K562 (cell line): Measurements from ENCODE around the gene PBX4. TPM values are rescaled to one million over a fixed set of nuclear protein-coding genes. Genes with fewer than 3 reads are reported as not detected.

ENCODE experiments used
- ATF1 ChIP-seq, 2 experiments: fragments of 450-650 bp in 1 of 2; IDR thresholded peaks; 2 replicates each; pipeline ENCODE4 v1.6.1; 2016; ENCODE audit warnings: missing compliant biosample characterization in 1 of 2, missing genetic modification characterization in 1 of 2
- CCNT2 ChIP-seq: IDR thresholded peaks from 2 replicates; pipeline ENCODE4 v1.6.1; 2011; ENCODE audit warnings: borderline replicate concordance, low read depth, mild to moderate bottlenecking, moderate library complexity, mixed read lengths, low read length; ENCODE audit not compliant: insufficient read length; ENCODE audit errors: extremely low read depth
- CXXC5 ChIP-seq: fragments of 250-450 bp; sonication (Bioruptor Pico); IDR thresholded peaks from 2 replicates; pipeline ENCODE4 v1.8.0; 2022; ENCODE audit warnings: inconsistent platforms, mild to moderate bottlenecking, moderate library complexity
- HDAC8 ChIP-seq: fragments of 450-650 bp; IDR thresholded peaks from 2 replicates; pipeline ENCODE4 v1.6.1; 2016; ENCODE audit warnings: mild to moderate bottlenecking, missing genetic modification characterization, moderate library complexity, missing compliant biosample characterization
- JUND ChIP-seq, 2 experiments: IDR thresholded peaks; 2 replicates in 1 of 2; 3 replicates in 1 of 2; pipeline ENCODE4 v1.6.1; 2011; ENCODE audit warnings: borderline replicate concordance in 2 of 2, low read depth in 2 of 2, low read length in 2 of 2, improper control_type of control experiment in 1 of 2, missing biosample characterization in 1 of 2, missing genetic modification characterization in 1 of 2, missing genetic modification reagents in 1 of 2
- KHSRP ChIP-seq: fragments of 450-650 bp; IDR thresholded peaks from 2 replicates; pipeline ENCODE4 v1.6.1; 2017
- LARP7 ChIP-seq: fragments of 450-650 bp; IDR thresholded peaks from 2 replicates; pipeline ENCODE4 v1.6.1; 2016
- LEF1 ChIP-seq: fragments of 450-650 bp; IDR thresholded peaks from 2 replicates; pipeline ENCODE4 v1.6.1; 2016; ENCODE audit warnings: mild to moderate bottlenecking
- MTA1 ChIP-seq: fragments of 450-650 bp; IDR thresholded peaks from 2 replicates; pipeline ENCODE4 v1.6.1; 2017; ENCODE audit warnings: borderline replicate concordance
- MXI1 ChIP-seq: IDR thresholded peaks from 2 replicates; pipeline ENCODE4 v1.6.1; 2011; ENCODE audit warnings: low read depth, mild to moderate bottlenecking, improper control_type of control experiment, low read length
- NEUROD1 ChIP-seq: fragments of 150-350 bp; IDR thresholded peaks from 2 replicates; pipeline ENCODE4 v1.6.1; 2014; ENCODE audit warnings: borderline replicate concordance, low read length, low read depth; ENCODE audit not compliant: partially characterized antibody
- NFRKB ChIP-seq: fragments of 450-650 bp; IDR thresholded peaks from 2 replicates; pipeline ENCODE4 v1.6.1; 2016; ENCODE audit warnings: low read depth
- SAFB2 ChIP-seq: fragments of 200-400 bp; formaldehyde crosslinking; IDR thresholded peaks from 2 replicates; pipeline ENCODE4 v1.6.1; 2018; ENCODE audit warnings: borderline replicate concordance, low read length, low read depth, moderate library complexity; ENCODE audit not compliant: severe bottlenecking
- SIRT6 ChIP-seq: IDR thresholded peaks from one replicate; pipeline ENCODE4 v1.6.1; 2012; ENCODE audit warnings: low read depth, mild to moderate bottlenecking, control low read depth, inconsistent platforms, low read length, moderate library complexity
- SP2 ChIP-seq: IDR thresholded peaks from 2 replicates; pipeline ENCODE4 v1.6.1; 2011; ENCODE audit warnings: mild to moderate bottlenecking, low read depth, low read length, moderate library complexity; ENCODE audit not compliant: poor library complexity, severe bottlenecking; ENCODE audit errors: extremely low read depth
- SRSF7 ChIP-seq: fragments of 200-400 bp; formaldehyde crosslinking; optimal IDR thresholded peaks from 2 replicates; pipeline ENCODE3; 2017; ENCODE audit warnings: mild to moderate bottlenecking, low read depth, low read length
- TRIM28 ChIP-seq: fragments of 450-650 bp; IDR thresholded peaks from 2 replicates; pipeline ENCODE4 v1.6.1; 2017
- ZBTB1 ChIP-seq: sonication (generic); formaldehyde crosslinking; IDR thresholded peaks from 2 replicates; pipeline ENCODE4 v1.8.1; 2023; ENCODE audit warnings: missing genetic modification reagents, low read depth, mild to moderate bottlenecking, borderline replicate concordance
- ZBTB7A ChIP-seq: IDR thresholded peaks from 2 replicates; pipeline ENCODE4 v1.6.1; 2011; ENCODE audit warnings: low read depth, mild to moderate bottlenecking, low read length, moderate library complexity, borderline replicate concordance; ENCODE audit not compliant: control insufficient read depth
- ZFPM2 ChIP-seq: fragments of 250-450 bp; sonication (Bioruptor Pico); IDR thresholded peaks from 2 replicates; pipeline ENCODE4 v1.5.1; 2022; ENCODE audit warnings: mild to moderate bottlenecking
- ZNF146 ChIP-seq: IDR thresholded peaks from one replicate; pipeline ENCODE4 v1.6.1; 2018; ENCODE audit warnings: missing compliant biosample characterization; ENCODE audit not compliant: unreplicated experiment
- ZNF699 ChIP-seq: fragments of 250-450 bp; sonication (Bioruptor Pico); IDR thresholded peaks from 2 replicates; pipeline ENCODE4 v1.8.0; 2021; ENCODE audit warnings: mild to moderate bottlenecking, moderate library complexity; ENCODE audit not compliant: insufficient replicate concordance
- polyA plus RNA-seq, 8 experiments: library from polyadenylated mRNA; depleted of rRNA in 4 of 8; stranded (reverse) in 5 of 8; unstranded in 3 of 8; fragments of >200 nt; fragmentation: Nextera tagmentation in 2 of 8; fragmentation: Illumina TruSeq in 1 of 8; extraction: Ambion mirVana in 2 of 8; extraction: Trizol in 1 of 8; gene quantifications; 2 replicates each; pipeline versions ENCODE4 v1.2.1 to v1.2.3, GENCODE V29; 2011 to 2014; ENCODE audit warnings: inconsistent platforms in 1 of 8, missing spikeins in 1 of 8
- total RNA-seq, 7 experiments: library from RNA; depleted of rRNA in 6 of 7; stranded (reverse); fragments of >200 nt in 6 of 7; fragmentation: Illumina TruSeq in 2 of 7; extraction: Trizol in 2 of 7; gene quantifications; 2 replicates each; pipeline versions ENCODE4 v1.2.1 to v1.2.3, GENCODE V29; 2011 to 2021; ENCODE audit warnings: low replicate concordance in 1 of 7
- TF ChIP-seq, protein P1 (sequence below): fragments of 250-450 bp; sonication (Bioruptor Pico); IDR thresholded peaks from 2 replicates; pipeline ENCODE4 v1.8.0; 2021; ENCODE audit warnings: mild to moderate bottlenecking, moderate library complexity
- TF ChIP-seq, protein P2 (sequence below): fragments of 450-650 bp; conservative IDR thresholded peaks from 2 replicates; pipeline ENCODE4 v1.6.1; 2016; ENCODE audit warnings: missing genetic modification characterization, low read depth, mild to moderate bottlenecking, control low read depth, missing compliant biosample characterization
- TF ChIP-seq, protein P3 (sequence below): fragments of 250-450 bp; sonication (Bioruptor Pico); IDR thresholded peaks from 2 replicates; pipeline ENCODE4 v1.9.0; 2021; ENCODE audit warnings: mild to moderate bottlenecking

The PBX4 gene
- total and polyA plus RNA-seq, 9 of the 15 experiments (the other 6 are each of a cell fraction or from before 2014, with no cell fraction given): 0.11 to 3.8 (median 1.6) TPM; not detected in 1

DNA sequence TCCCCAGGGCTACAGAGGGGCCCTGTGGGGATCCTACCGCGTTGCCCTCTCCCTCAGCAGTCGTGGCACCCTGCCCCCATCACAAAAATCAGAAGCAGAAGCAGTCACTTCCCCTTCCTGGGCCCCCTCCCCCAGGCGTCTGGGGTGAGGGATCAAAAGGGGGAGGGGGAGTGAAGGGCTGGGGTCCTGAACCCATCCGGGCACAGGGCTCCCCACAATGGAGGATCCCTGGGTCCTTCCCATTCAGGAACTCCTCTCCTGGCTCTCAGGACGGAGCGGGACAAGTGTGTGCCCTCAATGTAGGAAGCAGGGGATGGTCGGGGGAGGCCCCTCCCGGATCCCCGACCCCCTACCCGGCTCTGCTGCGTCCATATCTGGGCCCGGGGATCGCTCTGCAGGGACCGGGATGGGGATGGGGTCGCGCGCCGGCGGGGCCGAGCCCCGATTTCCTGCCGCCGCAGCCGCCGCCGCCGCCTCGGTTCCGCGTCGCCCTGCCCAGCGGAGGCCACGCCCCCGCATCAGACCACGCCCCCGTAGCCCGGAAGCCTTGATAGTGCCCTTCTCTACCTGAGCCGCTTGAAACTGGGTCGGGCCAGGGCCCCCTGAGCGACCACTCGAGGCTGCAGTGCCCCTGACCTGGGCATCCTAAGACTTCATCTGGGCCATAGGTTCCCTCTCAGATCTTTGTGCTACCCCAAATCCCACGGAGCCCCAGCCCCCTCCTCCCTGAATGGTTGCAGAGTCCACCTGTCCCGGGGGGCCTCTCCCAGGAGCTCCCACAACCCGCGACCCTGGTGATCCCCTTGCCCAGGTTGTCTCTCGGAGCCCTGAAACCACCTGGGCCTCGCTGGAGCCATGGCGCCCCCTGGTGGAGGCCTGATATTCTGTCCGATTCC is 24.9 kb upstream of the PBX4 start, which contains the start of gene GMIP (continued):
- TF ChIP-seq, protein P1, sequence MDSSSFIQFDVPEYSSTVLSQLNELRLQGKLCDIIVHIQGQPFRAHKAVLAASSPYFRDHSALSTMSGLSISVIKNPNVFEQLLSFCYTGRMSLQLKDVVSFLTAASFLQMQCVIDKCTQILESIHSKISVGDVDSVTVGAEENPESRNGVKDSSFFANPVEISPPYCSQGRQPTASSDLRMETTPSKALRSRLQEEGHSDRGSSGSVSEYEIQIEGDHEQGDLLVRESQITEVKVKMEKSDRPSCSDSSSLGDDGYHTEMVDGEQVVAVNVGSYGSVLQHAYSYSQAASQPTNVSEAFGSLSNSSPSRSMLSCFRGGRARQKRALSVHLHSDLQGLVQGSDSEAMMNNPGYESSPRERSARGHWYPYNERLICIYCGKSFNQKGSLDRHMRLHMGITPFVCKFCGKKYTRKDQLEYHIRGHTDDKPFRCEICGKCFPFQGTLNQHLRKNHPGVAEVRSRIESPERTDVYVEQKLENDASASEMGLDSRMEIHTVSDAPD: no peak
- TF ChIP-seq ZBTB7A (peak; percentile 94), TRIM28 (no peak), NEUROD1 (no peak), SP2 (no peak), ATF1 (CRISPR knock-in tag; IDR thresholded peaks at IDR 0.05) (no peak), ATF1 (tag; IDR thresholded peaks at IDR 0.05) (peak; percentile 40; the same call in 1 of the 2 replicates), SRSF7 (no peak), ZNF699 (CRISPR knock-in tag) (no peak), CCNT2 (peak; percentile 38), SIRT6 (no peak), KHSRP (no peak), LARP7 (no peak), MTA1 (no peak; the same call in 1 of the 2 replicates), JUND (IDR thresholded peaks at IDR 0.05; ENCODE audit: borderline replicate concordance, low read depth, low read length) (no peak), JUND (tag; IDR thresholded peaks at IDR 0.05; ENCODE audit: borderline replicate concordance, low read depth, low read length) (no peak), MXI1 (no peak), ZFPM2 (CRISPR knock-in tag) (no peak), SAFB2 (no peak), CXXC5 (CRISPR knock-in tag) (no peak), HDAC8 (tag) (no peak), LEF1 (0 out of 2 replicates have a peak, but pooled peaks have one; percentile 63), ZNF146 (CRISPR knock-in tag) (no peak), ZBTB1 (CRISPR knock-in tag) (0 out of 2 replicates have a peak, but pooled peaks have one; percentile 48), NFRKB (no peak)
- TF ChIP-seq, protein P2, sequence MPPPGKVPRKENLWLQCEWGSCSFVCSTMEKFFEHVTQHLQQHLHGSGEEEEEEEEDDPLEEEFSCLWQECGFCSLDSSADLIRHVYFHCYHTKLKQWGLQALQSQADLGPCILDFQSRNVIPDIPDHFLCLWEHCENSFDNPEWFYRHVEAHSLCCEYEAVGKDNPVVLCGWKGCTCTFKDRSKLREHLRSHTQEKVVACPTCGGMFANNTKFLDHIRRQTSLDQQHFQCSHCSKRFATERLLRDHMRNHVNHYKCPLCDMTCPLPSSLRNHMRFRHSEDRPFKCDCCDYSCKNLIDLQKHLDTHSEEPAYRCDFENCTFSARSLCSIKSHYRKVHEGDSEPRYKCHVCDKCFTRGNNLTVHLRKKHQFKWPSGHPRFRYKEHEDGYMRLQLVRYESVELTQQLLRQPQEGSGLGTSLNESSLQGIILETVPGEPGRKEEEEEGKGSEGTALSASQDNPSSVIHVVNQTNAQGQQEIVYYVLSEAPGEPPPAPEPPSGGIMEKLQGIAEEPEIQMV: no peak
- TF ChIP-seq, protein P3, sequence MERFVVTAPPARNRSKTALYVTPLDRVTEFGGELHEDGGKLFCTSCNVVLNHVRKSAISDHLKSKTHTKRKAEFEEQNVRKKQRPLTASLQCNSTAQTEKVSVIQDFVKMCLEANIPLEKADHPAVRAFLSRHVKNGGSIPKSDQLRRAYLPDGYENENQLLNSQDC: peak; percentile 68; the same call in 1 of the 2 replicates
